OCI-LY1 (cell line): Measurements from ENCODE around the gene CD58.

Experiments used
- H2AFZ ChIP-seq: fragments of 200-600 bp; sonication (generic), shearing (Covaris generic); 2 replicates; pipeline ENCODE4 v1.6.0; 2014; ENCODE audit warnings: antibody characterized with exemption, mild to moderate bottlenecking, low read length
- H3F3A ChIP-seq: fragments of 200-600 bp; sonication (generic), shearing (Covaris generic); 2 replicates; pipeline ENCODE4 v1.6.0; 2014; ENCODE audit warnings: mild to moderate bottlenecking, antibody characterized with exemption, low read length, moderate library complexity; ENCODE audit not compliant: insufficient read depth
- H3K27ac ChIP-seq: fragments of 200-600 bp; sonication (generic); 2 replicates; pipeline ENCODE4 v1.5.1; 2014; ENCODE audit warnings: low read length, mixed run types, mild to moderate bottlenecking, low read depth; ENCODE audit not compliant: poor library complexity, severe bottlenecking
- H3K27me3 ChIP-seq: fragments of 200-600 bp; sonication (generic); 2 replicates; pipeline ENCODE4 v1.6.0; 2014; ENCODE audit warnings: antibody characterized with exemption, mild to moderate bottlenecking, low read length, moderate library complexity; ENCODE audit not compliant: insufficient read depth
- H3K36me3 ChIP-seq: fragments of 200-600 bp; sonication (generic); 2 replicates; pipeline ENCODE4 v1.6.1; 2014; ENCODE audit warnings: mild to moderate bottlenecking, antibody characterized with exemption, low read length, moderate library complexity, mixed read lengths; ENCODE audit not compliant: insufficient read depth
- H3K4me1 ChIP-seq: fragments of 200-600 bp; sonication (generic); 2 replicates; pipeline ENCODE4 v1.5.1; 2014; ENCODE audit warnings: mild to moderate bottlenecking, low read length, moderate library complexity; ENCODE audit not compliant: insufficient read depth, severe bottlenecking
- H3K4me2 ChIP-seq: fragments of 200-600 bp; sonication (generic), shearing (Covaris generic); 2 replicates; pipeline ENCODE4 v1.6.1; 2014; ENCODE audit warnings: low read length
- H3K4me3 ChIP-seq: fragments of 200-600 bp; sonication (generic); 2 replicates; pipeline ENCODE4 v1.5.1; 2014; ENCODE audit warnings: low read length, low read depth, mild to moderate bottlenecking, mixed read lengths; ENCODE audit not compliant: poor library complexity, severe bottlenecking
- H3K79me2 ChIP-seq: fragments of 200-600 bp; shearing (Covaris generic); 2 replicates; pipeline ENCODE4 v1.6.1; 2016; ENCODE audit warnings: mixed run types, low read length, mixed read lengths; ENCODE audit not compliant: insufficient read depth
- H3K9ac ChIP-seq: fragments of 200-600 bp; sonication (generic), shearing (Covaris generic); 2 replicates; pipeline ENCODE4 v1.6.1; 2014; ENCODE audit warnings: mild to moderate bottlenecking, low read length, mixed read lengths
- H3K9me2 ChIP-seq: fragments of 200-600 bp; sonication (generic), shearing (Covaris generic); 2 replicates; pipeline ENCODE4 v1.6.1; 2014; ENCODE audit warnings: low read depth, mild to moderate bottlenecking, low read length, mixed read lengths
- H3K9me3 ChIP-seq: fragments of 200-600 bp; shearing (Covaris generic); 2 replicates; pipeline ENCODE4 v1.6.1; 2014; ENCODE audit warnings: low read length, mixed read lengths
- H4K20me1 ChIP-seq: fragments of 200-600 bp; sonication (generic), shearing (Covaris generic); 2 replicates; pipeline ENCODE4 v1.6.0; 2016; ENCODE audit warnings: mild to moderate bottlenecking, low read length; ENCODE audit not compliant: insufficient read depth
- EZH2 ChIP-seq: fragments of 200-600 bp; sonication (generic), shearing (Covaris generic); IDR thresholded peaks from 2 replicates; pipeline ENCODE4 v1.8.0; 2017; ENCODE audit warnings: borderline replicate concordance, mixed run types, mild to moderate bottlenecking, antibody characterized with exemption, low read length, moderate library complexity, mixed read lengths
- TF ChIP-seq, protein P1 (sequence below): fragments of 200-600 bp; sonication (generic), shearing (Covaris generic); IDR thresholded peaks from 2 replicates; pipeline ENCODE4 v1.5.1; 2017; ENCODE audit warnings: mild to moderate bottlenecking, antibody characterized with exemption, low read length, moderate library complexity, mixed read lengths

CD58 gene

DNA sequence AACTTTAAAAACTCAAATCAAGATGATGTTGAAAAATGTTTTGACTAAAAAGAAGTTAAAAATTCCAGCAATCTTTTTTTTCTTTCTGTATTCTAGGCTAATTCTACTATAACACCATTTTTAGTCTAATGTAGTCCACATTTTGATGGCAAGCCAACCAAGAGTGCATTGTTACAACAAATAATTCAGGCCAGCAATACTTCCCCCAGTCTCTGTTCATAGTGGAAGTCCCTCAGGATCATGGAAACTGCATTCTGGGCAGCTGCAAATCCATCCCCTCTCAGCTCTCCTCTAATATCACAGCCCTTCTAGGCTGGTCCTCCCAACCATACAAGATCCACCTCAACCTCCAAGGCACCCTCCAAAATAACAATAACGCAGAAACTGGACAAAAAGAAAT is 7.8 kb upstream of the CD58 start:
- Histone ChIP-seq H3K79me2 (no peaks in the 10 kb centered on the region), H3K36me3 (no peaks in the 10 kb centered on the region), H2AFZ (no peak overlapping the region), H3K4me1 (no peaks in the 10 kb centered on the region), H3K27me3 (no peaks in the 10 kb centered on the region), H3K9me2 (no peaks in the 10 kb centered on the region), H3K4me3 (no peak overlapping the region), H3K9me3 (no peaks in the 10 kb centered on the region), H4K20me1 (no peaks in the 10 kb centered on the region), H3K9ac (no peak overlapping the region), H3K4me2 (no peak overlapping the region), H3K27ac (no peak overlapping the region), H3F3A (no peaks in the 10 kb centered on the region)
- TF ChIP-seq EZH2, result no peak
- TF ChIP-seq, protein P1, sequence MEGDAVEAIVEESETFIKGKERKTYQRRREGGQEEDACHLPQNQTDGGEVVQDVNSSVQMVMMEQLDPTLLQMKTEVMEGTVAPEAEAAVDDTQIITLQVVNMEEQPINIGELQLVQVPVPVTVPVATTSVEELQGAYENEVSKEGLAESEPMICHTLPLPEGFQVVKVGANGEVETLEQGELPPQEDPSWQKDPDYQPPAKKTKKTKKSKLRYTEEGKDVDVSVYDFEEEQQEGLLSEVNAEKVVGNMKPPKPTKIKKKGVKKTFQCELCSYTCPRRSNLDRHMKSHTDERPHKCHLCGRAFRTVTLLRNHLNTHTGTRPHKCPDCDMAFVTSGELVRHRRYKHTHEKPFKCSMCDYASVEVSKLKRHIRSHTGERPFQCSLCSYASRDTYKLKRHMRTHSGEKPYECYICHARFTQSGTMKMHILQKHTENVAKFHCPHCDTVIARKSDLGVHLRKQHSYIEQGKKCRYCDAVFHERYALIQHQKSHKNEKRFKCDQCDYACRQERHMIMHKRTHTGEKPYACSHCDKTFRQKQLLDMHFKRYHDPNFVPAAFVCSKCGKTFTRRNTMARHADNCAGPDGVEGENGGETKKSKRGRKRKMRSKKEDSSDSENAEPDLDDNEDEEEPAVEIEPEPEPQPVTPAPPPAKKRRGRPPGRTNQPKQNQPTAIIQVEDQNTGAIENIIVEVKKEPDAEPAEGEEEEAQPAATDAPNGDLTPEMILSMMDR, result no peak

DNA sequence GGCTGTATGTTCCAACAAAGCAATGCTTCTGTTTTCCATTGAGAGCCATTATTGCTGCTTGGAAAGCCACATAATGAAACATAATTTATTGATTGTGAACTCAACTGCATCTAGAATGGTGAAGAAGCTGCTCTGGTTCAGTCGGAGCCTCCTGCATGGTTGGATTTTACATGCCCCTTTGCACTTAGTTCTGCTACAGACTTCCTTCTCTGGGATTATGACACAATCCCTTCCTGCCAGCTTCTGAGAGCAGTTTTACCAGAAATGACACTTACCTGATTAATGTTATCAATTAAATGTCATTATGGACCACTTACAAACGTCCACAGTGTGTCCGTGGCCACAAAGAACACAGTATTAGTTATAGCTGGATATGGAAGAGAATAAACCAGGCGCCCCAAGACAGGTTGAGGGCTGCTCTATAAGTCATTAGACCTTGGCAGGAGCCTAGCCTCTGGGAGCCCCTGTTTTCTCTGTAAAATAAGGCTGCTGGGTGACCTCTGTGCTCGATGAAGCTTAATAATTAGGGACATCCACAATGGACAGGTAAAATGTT is 7.0 kb upstream of the CD58 start:
- Histone ChIP-seq H3K27ac (no peak overlapping the region), H3K9ac (no peak overlapping the region)

DNA sequence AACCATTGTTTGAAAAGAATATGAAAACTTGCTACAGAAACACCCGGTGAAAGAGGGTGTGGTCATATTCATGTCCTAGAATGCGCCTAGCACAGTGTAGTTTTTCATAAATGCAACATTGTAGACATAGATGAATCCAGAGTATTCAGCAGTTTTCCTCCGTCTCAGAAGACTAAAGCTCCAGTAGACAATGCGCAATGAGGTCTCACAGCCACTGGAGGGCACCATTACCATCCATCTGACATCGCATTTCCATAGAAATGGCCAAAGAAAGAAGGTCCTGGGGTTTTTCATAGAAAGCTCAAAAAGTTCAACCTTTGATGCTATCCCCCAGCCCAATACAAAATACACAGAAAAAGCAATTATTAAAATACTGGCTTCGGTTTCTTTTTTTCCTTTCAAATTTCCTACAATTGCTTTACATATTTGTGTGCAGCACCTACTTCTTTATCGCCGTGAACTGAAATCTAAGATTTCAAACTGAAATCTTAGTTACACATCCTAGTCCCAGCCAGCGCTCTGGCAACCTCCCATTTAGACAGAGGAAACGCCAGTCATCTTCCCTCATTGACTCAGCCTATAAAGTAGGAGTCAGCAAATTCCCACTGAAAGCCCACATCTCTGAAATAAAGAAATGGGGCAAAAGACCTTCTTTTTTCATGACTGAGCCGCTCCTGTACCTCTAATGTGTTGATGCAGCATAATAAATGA is 3.9 kb upstream of the CD58 start:
- Histone ChIP-seq H3K9me3 (no peaks in the 10 kb centered on the region), H3K27me3 (no peaks in the 10 kb centered on the region), H2AFZ (no peak overlapping the region), H3K4me2 (no peak overlapping the region), H3F3A (no peaks in the 10 kb centered on the region), H3K4me3 (no peak overlapping the region), H3K36me3 (no peaks in the 10 kb centered on the region), H4K20me1 (no peaks in the 10 kb centered on the region), H3K79me2 (no peaks in the 10 kb centered on the region), H3K9me2 (no peaks in the 10 kb centered on the region), H3K9ac (no peak overlapping the region), H3K27ac (no peak overlapping the region), H3K4me1 (peaks cover 9% of the 10 kb centered on the region)
- TF ChIP-seq, protein P1, result peak; percentile 79
- TF ChIP-seq EZH2, result no peak

More for the DNA sequence above, 7.0 kb upstream of the CD58 start:
- TF ChIP-seq EZH2, result no peak
- TF ChIP-seq, protein P1, result no peak
- Histone ChIP-seq H3K4me1 (no peaks in the 10 kb centered on the region), H3K79me2 (no peaks in the 10 kb centered on the region), H3K9me2 (no peaks in the 10 kb centered on the region), H4K20me1 (no peaks in the 10 kb centered on the region), H3K36me3 (no peaks in the 10 kb centered on the region), H3F3A (no peaks in the 10 kb centered on the region), H2AFZ (no peak overlapping the region), H3K9me3 (no peaks in the 10 kb centered on the region), H3K4me2 (no peak overlapping the region), H3K4me3 (no peak overlapping the region), H3K27me3 (no peaks in the 10 kb centered on the region)
